HG02870 (cell line): ENCODE data around the gene HAPLN3.

Experiments
- ATAC-seq: cut with Tn5 transposase; IDR thresholded peaks from one replicate; pipeline ENCODE4 v1.9.1; 2021; ENCODE audit warnings: mild to moderate bottlenecking, moderate library complexity; ENCODE audit not compliant: unreplicated experiment

Gene HAPLN3

GRCh38 chr15:88896333-88897033, 1.1 kb upstream of the HAPLN3 start:
- no peak for ATAC-seq

- no peak for ATAC-seq
Measured at GRCh38 chr15:88894348-88894818, 961 bp downstream of the HAPLN3 start.

- ATAC-seq = no peak
Measured at GRCh38 chr15:88891540-88892254, 3.6 kb downstream of the HAPLN3 start.

GRCh38 chr15:88890495-88890894, 4.8 kb downstream of the HAPLN3 start:
- ATAC-seq = no peak

- no peak for ATAC-seq
Measured at GRCh38 chr15:88888719-88889118, 6.6 kb downstream of the HAPLN3 start.

GRCh38 chr15:88887068-88887580, 8.2 kb downstream of the HAPLN3 start:
- no peak for ATAC-seq

- ATAC-seq = no peak
Measured at GRCh38 chr15:88882785-88883184, 12.6 kb downstream of the HAPLN3 start.

GRCh38 chr15:88881775-88882174, 13.6 kb downstream of the HAPLN3 start:
- ATAC-seq = no peak

- no peak for ATAC-seq
Measured at GRCh38 chr15:88880944-88881740, 14.2 kb downstream of the HAPLN3 start.

- peak; percentile 58 for ATAC-seq
Measured at GRCh38 chr15:88878720-88879184, 16.6 kb downstream of the HAPLN3 start.

GRCh38 chr15:88877906-88878305, 17.4 kb downstream of the HAPLN3 start:
- ATAC-seq = no peak

GRCh38 chr15:88877415-88877814, 17.9 kb downstream of the HAPLN3 start:
- no peak for ATAC-seq

GRCh38 chr15:88876573-88876972, 18.8 kb downstream of the HAPLN3 start:
- no peak for ATAC-seq

GRCh38 chr15:88874684-88875083, 20.7 kb downstream of the HAPLN3 start:
- no peak for ATAC-seq

GRCh38 chr15:88874275-88874674, 21.1 kb downstream of the HAPLN3 start:
- ATAC-seq = no peak

GRCh38 chr15:88873786-88874185, 21.6 kb downstream of the HAPLN3 start:
- ATAC-seq = no peak

- ATAC-seq = no peak
Measured at GRCh38 chr15:88872706-88873105, 22.6 kb downstream of the HAPLN3 start.

- ATAC-seq = no peak
Measured at GRCh38 chr15:88872106-88872505, 23.2 kb downstream of the HAPLN3 start.

GRCh38 chr15:88871313-88871712, 24.0 kb downstream of the HAPLN3 start:
- no peak for ATAC-seq

- ATAC-seq = no peak
Measured at GRCh38 chr15:88866295-88866881, 29.0 kb downstream of the HAPLN3 start.
